Esophagus muscularis mucosa (tissue), 4 donors: Measurements from ENCODE around the gene RUNX2.

ENCODE experiments used
- CTCF ChIP-seq, 3 experiments: fragments of 200-600 bp in 2 of 3; fragments of 450-650 bp in 1 of 3; sonication (generic) in 2 of 3; IDR thresholded peaks; one replicate each; pipeline ENCODE4 v1.5.1; 2017 to 2019; ENCODE audit warnings: antibody characterized with exemption in 3 of 3, mild to moderate bottlenecking in 2 of 3, moderate library complexity in 1 of 3
- EP300 ChIP-seq: sonication (generic); formaldehyde crosslinking; IDR thresholded peaks from one replicate; pipeline ENCODE4 v1.6.1; 2017; ENCODE audit warnings: antibody characterized with exemption
- POLR2A ChIP-seq: fragments of 450-650 bp; IDR thresholded peaks from one replicate; pipeline ENCODE4 v1.6.1; 2017; ENCODE audit warnings: antibody characterized with exemption, moderate library complexity, mild to moderate bottlenecking, low read depth
- POLR2AphosphoS5 ChIP-seq, 2 donors: sonication (generic); formaldehyde crosslinking; IDR thresholded peaks; one replicate each; pipeline ENCODE4 v1.6.1; 2017; ENCODE audit warnings: antibody characterized with exemption in 2 of 2

GRCh38 chr6:45614488-45615285 is 286.6 kb downstream of the RUNX2 start:
- TF ChIP-seq CTCF (IDR thresholded peaks at IDR 0.05) (no peak), EP300 (no peak), POLR2AphosphoS5 (IDR thresholded peaks at IDR 0.05) (no peak), POLR2A (no peak)
